H1 (cell line): Measurements from ENCODE around the gene ZGRF1. TPM values are rescaled to one million over a fixed set of nuclear protein-coding genes. Genes with fewer than 3 reads are reported as not detected.

Experiments used
- CTCF ChIA-PET: fragments of 300-600 bp; sonication (Branson Sonifier 250); formaldehyde crosslinking; loops from one replicate; lab custom pipeline; 2021; ENCODE audit not compliant: partially characterized antibody; lab: Charles Lee
- POLR2A ChIA-PET: fragments of 300-600 bp; sonication (Branson Sonifier 250); formaldehyde crosslinking; loops from one replicate; lab custom pipeline; 2021; ENCODE audit warnings: inconsistent platforms; ENCODE audit not compliant: partially characterized antibody; lab: Charles Lee
- DNase-seq, 2 experiments: peaks; one replicate each; pipeline versions ENCODE4 v3.0.0 to v3.0.0-alpha.2; 2010 to 2022; ENCODE audit warnings: low spot score in 2 of 2, low read depth in 1 of 2, mixed read lengths in 1 of 2
- FAIRE-seq: peaks from 2 replicates; lab custom pipeline; 2011; peaks lifted over from hg19 to GRCh38; lab: Jason Lieb, UNC
- H2AFZ ChIP-seq: 2 replicates; pipeline ENCODE4 v1.8.1; 2012; ENCODE audit warnings: low read length, inconsistent platforms
- H2AK5ac ChIP-seq: 2 replicates; pipeline ENCODE4 v1.6.1; 2013; ENCODE audit warnings: low read depth, low read length
- H2BK120ac ChIP-seq: replicated peaks from 2 replicates; pipeline ENCODE3; 2013; ENCODE audit warnings: low read depth, low read length, inconsistent platforms
- H2BK12ac ChIP-seq: 2 replicates; pipeline ENCODE4 v1.6.1; 2013; ENCODE audit warnings: low read depth, low read length
- H2BK15ac ChIP-seq: 2 replicates; pipeline ENCODE4 v1.6.1; 2013; ENCODE audit warnings: low read length
- H2BK20ac ChIP-seq: 2 replicates; pipeline ENCODE4 v1.6.1; 2013; ENCODE audit warnings: low read length
- H2BK5ac ChIP-seq: 2 replicates; pipeline ENCODE4 v1.6.1; 2013; ENCODE audit warnings: low read depth, low read length
- H3K14ac ChIP-seq: 2 replicates; pipeline ENCODE4 v1.6.1; 2013; ENCODE audit warnings: inconsistent platforms; ENCODE audit not compliant: insufficient read length
- H3K18ac ChIP-seq: 2 replicates; pipeline ENCODE4 v1.6.1; 2013; ENCODE audit warnings: low read length; ENCODE audit errors: extremely low read depth
- H3K23ac ChIP-seq: 2 replicates; pipeline ENCODE4 v1.6.1; 2013; ENCODE audit warnings: inconsistent platforms; ENCODE audit not compliant: insufficient read length
- H3K23me2 ChIP-seq: 2 replicates; pipeline ENCODE4 v1.6.1; 2013; ENCODE audit warnings: low read depth, low read length
- H3K27ac ChIP-seq: 2 replicates; pipeline ENCODE4 v1.6.1; 2011; ENCODE audit warnings: low read depth, low read length, inconsistent platforms
- H3K27me3 ChIP-seq, 4 experiments: replicated peaks in 1 of 4; 1 replicate in 1 of 4; 2 replicates in 3 of 4; pipeline versions ENCODE4 v1.6.1 to v1.8.1; 2011 to 2013; ENCODE audit warnings: low read length in 3 of 4, mild to moderate bottlenecking in 3 of 4, inconsistent platforms in 2 of 4, mixed read lengths in 2 of 4, moderate library complexity in 1 of 4; ENCODE audit not compliant: control insufficient read depth in 3 of 4, insufficient read depth in 3 of 4; ENCODE audit errors: extremely low read depth in 1 of 4
- H3K36me3 ChIP-seq, 4 experiments: 2 replicates each; pipeline versions ENCODE4 v1.6.1 to v1.8.1; 2011 to 2013; ENCODE audit warnings: mild to moderate bottlenecking in 4 of 4, low read length in 3 of 4, moderate library complexity in 2 of 4, control low read depth in 1 of 4, inconsistent platforms in 1 of 4; ENCODE audit not compliant: insufficient read depth in 4 of 4, control insufficient read depth in 2 of 4
- H3K4ac ChIP-seq: replicated peaks from 2 replicates; pipeline ENCODE3; 2013; ENCODE audit warnings: low read length, low read depth, mixed read lengths, inconsistent platforms; ENCODE audit not compliant: insufficient read length
- H3K4me1 ChIP-seq, 4 experiments: replicated peaks in 1 of 4; 1 replicate in 1 of 4; 2 replicates in 3 of 4; pipeline versions ENCODE4 v1.6.1 to v1.8.1; 2011 to 2013; ENCODE audit warnings: low read length in 3 of 4, inconsistent platforms in 2 of 4, mixed read lengths in 1 of 4; ENCODE audit not compliant: insufficient read depth in 4 of 4, control insufficient read depth in 3 of 4
- H3K4me2 ChIP-seq, 2 experiments: 2 replicates each; pipeline versions ENCODE4 v1.6.1 to v1.8.1; 2011 to 2013; ENCODE audit warnings: low read depth in 2 of 2, low read length in 2 of 2, control low read depth in 1 of 2, inconsistent platforms in 1 of 2, mild to moderate bottlenecking in 1 of 2; ENCODE audit not compliant: insufficient read depth in 1 of 2
- H3K4me3 ChIP-seq, 4 experiments: fragments of 200-600, 300-600 bp in 1 of 4; sonication (generic), shearing (Covaris generic), sonication (Bioruptor Twin) in 1 of 4; 2 replicates each; pipeline versions ENCODE4 v1.5.1 to v1.8.1; 2011 to 2016; ENCODE audit warnings: low read length in 4 of 4, low read depth in 3 of 4, control low read depth in 2 of 4, inconsistent platforms in 2 of 4, mild to moderate bottlenecking in 2 of 4, mixed read lengths in 1 of 4, moderate library complexity in 1 of 4; ENCODE audit not compliant: insufficient read depth in 2 of 4; ENCODE audit errors: extremely low read depth in 1 of 4
- H3K56ac ChIP-seq: replicated peaks from 2 replicates; pipeline ENCODE3; 2013; ENCODE audit warnings: low read depth, mild to moderate bottlenecking, mixed read lengths, low read length, inconsistent platforms; ENCODE audit not compliant: insufficient read length
- H3K79me1 ChIP-seq: 2 replicates; pipeline ENCODE4 v1.6.1; 2013; ENCODE audit warnings: low read depth, low read length, control low read depth
- H3K79me2 ChIP-seq, 2 experiments: 2 replicates each; pipeline versions ENCODE4 v1.6.1 to v1.8.1; 2012 to 2013; ENCODE audit warnings: low read length in 2 of 2, mild to moderate bottlenecking in 2 of 2, inconsistent platforms in 1 of 2; ENCODE audit not compliant: insufficient read depth in 2 of 2, control insufficient read depth in 1 of 2
- H3K9ac ChIP-seq, 4 experiments: replicated peaks in 1 of 4; 1 replicate in 1 of 4; 2 replicates in 3 of 4; pipeline versions ENCODE4 v1.6.1 to v1.8.1; 2011 to 2013; ENCODE audit warnings: low read depth in 3 of 4, low read length in 3 of 4, control low read depth in 2 of 4, mild to moderate bottlenecking in 2 of 4, moderate library complexity in 2 of 4, inconsistent platforms in 1 of 4; ENCODE audit errors: extremely low read depth in 1 of 4
- H3K9me3 ChIP-seq, 2 experiments: 2 replicates each; pipeline versions ENCODE4 v1.6.1 to v1.8.1; 2012 to 2013; ENCODE audit warnings: mild to moderate bottlenecking in 2 of 2, moderate library complexity in 2 of 2, control low read depth in 1 of 2, inconsistent platforms in 1 of 2, low read depth in 1 of 2, low read length in 1 of 2, mixed read lengths in 1 of 2; ENCODE audit not compliant: insufficient read depth in 2 of 2
- H4K20me1 ChIP-seq, 2 experiments: replicated peaks in 1 of 2; 2 replicates each; pipeline versions ENCODE3 to v1.8.1; 2011 to 2013; ENCODE audit warnings: inconsistent platforms in 2 of 2, low read length in 2 of 2, mild to moderate bottlenecking in 1 of 2; ENCODE audit not compliant: insufficient read depth in 2 of 2, control insufficient read depth in 1 of 2
- H4K5ac ChIP-seq: 2 replicates; pipeline ENCODE4 v1.6.1; 2013; ENCODE audit warnings: low read length, low read depth, mixed read lengths, inconsistent platforms; ENCODE audit not compliant: insufficient read length
- H4K8ac ChIP-seq: 2 replicates; pipeline ENCODE4 v1.8.0; 2013; ENCODE audit warnings: mild to moderate bottlenecking, moderate library complexity, low read length, inconsistent platforms; ENCODE audit not compliant: insufficient read depth; ENCODE audit errors: extremely low read depth
- H4K91ac ChIP-seq: replicated peaks from 2 replicates; pipeline ENCODE3; 2013; ENCODE audit warnings: low read length, mixed read lengths, inconsistent platforms; ENCODE audit not compliant: insufficient read length
- ASH2L ChIP-seq: fragments of 200-600, 300-600 bp; sonication (generic); IDR thresholded peaks from one replicate; pipeline ENCODE4 v1.7.1; 2017; ENCODE audit warnings: low read length
- CTCF ChIP-seq, 3 experiments: IDR thresholded peaks; 1 replicate in 2 of 3; 2 replicates in 1 of 3; pipeline versions ENCODE4 v1.5.1 to v1.6.1; 2011; ENCODE audit warnings: low read length in 3 of 3, mild to moderate bottlenecking in 3 of 3, inconsistent platforms in 2 of 3, low read depth in 1 of 3, moderate library complexity in 1 of 3; ENCODE audit not compliant: insufficient read depth in 1 of 3; ENCODE audit errors: control extremely low read depth in 1 of 3
- E2F6 ChIP-seq: IDR thresholded peaks from 2 replicates; pipeline ENCODE4 v1.6.1; 2012; ENCODE audit warnings: inconsistent platforms
- TBP ChIP-seq: IDR thresholded peaks from 2 replicates; pipeline ENCODE4 v1.6.1; 2011; ENCODE audit warnings: low read depth, low read length, improper control_type of control experiment
- WGBS, 2 experiments: shearing (Covaris generic) in 1 of 2; methylation state at CpG; one replicate each; pipeline versions ENCODE4 v1.1.6 to v1.1.7; 2013 to 2015; ENCODE audit warnings: low lambda C conversion rate in 2 of 2, mixed read lengths in 2 of 2, inconsistent platforms in 1 of 2, low coverage in 1 of 2, missing lambda C conversion rate in 1 of 2; ENCODE audit not compliant: insufficient replicate concordance in 2 of 2, insufficient coverage in 1 of 2, insufficient read length in 1 of 2; ENCODE audit errors: extremely low coverage in 1 of 2, missing lambda C conversion rate in 1 of 2; 5-methylcytosine and 5-hydroxymethylcytosine counted together
- polyA plus RNA-seq, 7 experiments: library from polyadenylated mRNA; depleted of rRNA in 3 of 7; stranded (reverse) in 5 of 7; unstranded in 2 of 7; fragments of >200 nt in 5 of 7; fragments of 200-250 nt in 2 of 7; gene quantifications; 1 replicate in 5 of 7; 2 replicates in 1 of 7; 4 replicates in 1 of 7; pipeline versions ENCODE4 v1.2.1 to v1.2.3, GENCODE V29; 2011 to 2013; ENCODE audit warnings: missing spikeins in 2 of 7, mixed read lengths in 2 of 7
- total RNA-seq: library from RNA; stranded (reverse); fragmentation: NEBNext Ultra II Directional; extraction: Animal tissue kit (Norgen Biotek cat#: 25700); gene quantifications from 2 replicates; pipeline ENCODE4 v1.2.1, GENCODE V29; 2021

Gene ZGRF1
- total and polyA plus RNA-seq, 2 of the 8 experiments (the other 6 are each of a cell fraction or from before 2014, with no cell fraction given), result 12.0 to 44.6 TPM

- H3K9me3 ChIP-seq, result no peaks in the 10 kb centered on the region
- FAIRE-seq (no peak), DNase-seq (peak in 1 of 2 experiments; percentile 74)
- 2% methylated on average over 32 of the region's 34 CpGs; no CpG with 5 or more reads in 1 of the 2 experiments for WGBS, 2 experiments
- H2BK15ac ChIP-seq, result no peak overlapping the region
- H4K20me1 ChIP-seq, result peaks cover 6 to 27% of the 10 kb centered on the region in 2 experiments
- no peak overlapping the region for H3K23ac ChIP-seq
- POLR2A ChIA-PET, result interaction anchor here (0.6 to 1.7 kb wide), 3 partner anchors 10 to 20 kb away, joined by 3 to 9 read pairs (median 4); no protein-coding TSS in a partner anchor
- no peak overlapping the region for H3K27ac ChIP-seq
- H4K5ac ChIP-seq, result no peak overlapping the region
- peaks cover 14 to 30% (median 23%) of the 10 kb centered on the region in 4 experiments for H3K4me1 ChIP-seq
- H3K56ac ChIP-seq, result no peak overlapping the region
- H3K23me2 ChIP-seq, result peaks cover 9% of the 10 kb centered on the region; the same call in 1 of the 2 replicates
- peaks cover 75 to 97% (median 88%) of the 10 kb centered on the region in 4 experiments for H3K27me3 ChIP-seq
- H2BK5ac ChIP-seq, result no peak overlapping the region
- CTCF ChIA-PET, result interaction anchor here (0.6 to 11.5 kb wide), 7 partner anchors 10 to 182 kb away, joined by 3 to 133 read pairs (median 4); no protein-coding TSS in a partner anchor
- no peak overlapping the region for H3K14ac ChIP-seq
- peak overlapping the region; percentile 80; the same call in 1 of the 2 replicates for H4K8ac ChIP-seq
- H2BK12ac ChIP-seq, result no peak overlapping the region
- peak overlapping the region; percentile 76 to 86 for H3K4me2 ChIP-seq
- peak overlapping the region; percentile 25 for H4K91ac ChIP-seq
- H3K9ac ChIP-seq, result no peak overlapping the region
- H3K18ac ChIP-seq, result no peak overlapping the region
- no peak overlapping the region for H2AK5ac ChIP-seq
- peak overlapping the region; percentile 10 to 54 (median 34); a peak in 7 of 8 replicates for H3K4me3 ChIP-seq
- TF ChIP-seq CTCF (IDR thresholded peaks at IDR 0.05; ENCODE audit: control extremely low read depth in 1 of 3, insufficient read depth in 1 of 3, low read depth in 1 of 3, low read length in 3 of 3) (no peak), E2F6 (no peak), ASH2L (peak; percentile 23), TBP (no peak)
- no peaks in the 10 kb centered on the region for H3K79me1 ChIP-seq
- H3K36me3 ChIP-seq, result peaks cover 0 to 4% (median 0%) of the 10 kb centered on the region in 4 experiments; a peak in 1 of 8 replicates
- H2BK20ac ChIP-seq, result no peak overlapping the region
- H3K79me2 ChIP-seq, result no peaks in the 10 kb centered on the region
- no peak overlapping the region for H3K4ac ChIP-seq
- no peak overlapping the region for H2AFZ ChIP-seq
- H2BK120ac ChIP-seq, result no peak overlapping the region
These were observed 126.2 kb downstream of the ZGRF1 start for GRCh38 chr4:112510291-112511092.
